Gastrocnemius medialis (tissue), 4 donors: Measurements from ENCODE around the gene CYLD. TPM values are rescaled to one million over a fixed set of nuclear protein-coding genes. Genes with fewer than 3 reads are reported as not detected.
A peak's percentile ranks its signal among the peaks of the same experiment; 100 is the strongest.

Source experiments
- ATAC-seq, 2 donors: fragments of 150-250 bp; one replicate each; pipeline ENCODE4 v1.9.1; 2016
- DNase-seq, 2 donors: peaks; one replicate each; pipeline ENCODE4 v3.0.0-alpha.2; 2019
- H3K27ac ChIP-seq, 4 donors: fragments of 200-600 bp; sonication (generic); 1 replicate in 1 of 4; 2 replicates in 3 of 4; pipeline ENCODE4 v1.5.1; 2016 to 2018; ENCODE audit warnings: mild to moderate bottlenecking in 2 of 4, moderate library complexity in 1 of 4
- H3K27me3 ChIP-seq, 3 donors: fragments of 200-600 bp; sonication (generic) in 2 of 3; 1 replicate in 1 of 3; 2 replicates in 2 of 3; pipeline versions ENCODE4 v1.5.1 to v1.6.0; 2016 to 2019; ENCODE audit warnings: mild to moderate bottlenecking in 1 of 3, moderate library complexity in 1 of 3
- H3K36me3 ChIP-seq, 2 donors: fragments of 200-600 bp; sonication (generic) in 1 of 2; one replicate each; pipeline ENCODE4 v1.5.1; 2017 to 2018
- H3K4me1 ChIP-seq, 2 donors: fragments of 200-600 bp; sonication (generic) in 1 of 2; one replicate each; pipeline ENCODE4 v1.5.1; 2016 to 2017; ENCODE audit warnings: mild to moderate bottlenecking in 2 of 2
- H3K4me3 ChIP-seq, 4 donors: fragments of 200-600 bp; sonication (generic) in 3 of 4; 1 replicate in 1 of 4; 2 replicates in 3 of 4; pipeline ENCODE4 v1.5.1; 2016 to 2019; ENCODE audit warnings: mild to moderate bottlenecking in 2 of 4
- H3K9me3 ChIP-seq, 3 donors: fragments of 200-600 bp; sonication (generic) in 2 of 3; 1 replicate in 1 of 3; 2 replicates in 2 of 3; pipeline ENCODE4 v1.5.1; 2016 to 2019
- POLR2A ChIP-seq, 2 donors: fragments of 450-650 bp; IDR thresholded peaks; one replicate each; pipeline ENCODE4 v1.6.1; 2017; ENCODE audit warnings: antibody characterized with exemption in 2 of 2, mild to moderate bottlenecking in 2 of 2, moderate library complexity in 2 of 2
- in situ Hi-C, 4 donors: fragments of 200-750 bp; cut with MboI; loops; one replicate each; pipeline versions ENCODE4 v1.15.0 to v1.8.0; 2017; ENCODE audit warnings: low sequenced_read_pairs in 4 of 4
- intact Hi-C: fragments of 100-400 bp; cut with DNase I; formaldehyde crosslinking; loops from one replicate; pipeline ENCODE4 v1.15.1; 2023; ENCODE audit warnings: low total_unique reads
- total RNA-seq, 4 donors: library from RNA; depleted of rRNA; stranded (reverse); fragments of >200 nt; gene quantifications; one replicate each; pipeline versions ENCODE4 v1.1.0 to v1.2.3, GENCODE V29; 2016
- TF ChIP-seq, protein P1 (sequence below), 5 experiments: fragments of 450-650 bp in 3 of 5; fragments of 200-600 bp in 2 of 5; sonication (generic) in 2 of 5; IDR thresholded peaks in 4 of 5; conservative IDR thresholded peaks in 1 of 5; 1 replicate in 4 of 5; 2 replicates in 1 of 5; pipeline ENCODE4 v1.5.1; 2016 to 2019; ENCODE audit warnings: antibody characterized with exemption in 5 of 5, mild to moderate bottlenecking in 3 of 5, moderate library complexity in 3 of 5

The CYLD gene
- 100 to 1,000 TPM in 3 of 4 donors, 10 to 100 TPM in 1; 49.2 to 177 (median 135) TPM for total RNA-seq

DNA sequence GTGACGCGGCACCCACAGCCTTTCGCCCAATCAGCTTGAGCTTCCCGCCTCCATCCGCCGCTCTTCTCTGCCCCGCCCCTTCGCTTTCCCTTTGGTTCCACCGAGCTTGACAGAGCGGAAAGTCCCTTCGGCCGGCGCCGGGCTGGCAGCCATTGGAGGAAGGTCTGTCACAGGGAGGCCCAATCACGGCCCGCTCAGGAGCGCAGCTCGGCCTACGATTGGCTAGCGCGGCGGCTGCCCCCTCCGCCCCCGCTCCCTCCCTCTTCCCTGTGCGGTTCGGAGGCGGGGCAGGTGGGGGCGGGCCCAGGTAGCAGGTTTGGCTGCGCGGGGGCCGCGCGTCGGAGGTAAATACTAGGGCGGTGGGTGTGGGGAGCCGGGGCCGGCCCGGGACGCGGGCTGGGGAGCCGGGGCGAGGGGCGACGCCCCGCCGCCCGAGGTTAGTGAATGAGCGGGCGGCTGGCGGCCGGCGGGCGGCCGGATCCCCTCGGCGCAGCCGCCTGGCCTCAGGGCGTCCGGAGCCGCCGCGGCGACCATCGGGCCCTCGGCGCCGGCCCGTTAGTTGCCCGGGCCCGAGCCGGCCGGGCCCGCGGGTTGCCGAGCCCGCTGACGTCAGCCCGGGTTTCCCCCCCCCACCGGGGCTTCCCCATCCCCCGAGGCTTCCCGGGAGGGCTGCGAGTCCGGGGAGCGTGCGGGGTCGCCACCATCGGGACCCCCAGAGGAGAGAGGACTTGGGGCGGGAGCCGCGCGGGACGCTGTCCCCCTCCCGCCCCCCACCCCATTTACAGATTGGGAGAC lies at the start of gene CYLD:
CYLD (plus strand) TSS at position 306 of the 795 bp plus-strand sequence. CDS start 7,613 bp downstream, outside the sequence.
- peak; percentile 89 to 95 for ATAC-seq
- intact Hi-C loops = loop anchor here (2.0 to 10.0 kb wide), 7 partner anchors 43 to 715 kb away; partner anchors contain the start of genes BRD7, CNEP1R1, HEATR3 and NKD1
- H3K4me1 ChIP-seq = peaks cover 29 to 40% of the 10 kb centered on the region in 2 donors

DNA sequence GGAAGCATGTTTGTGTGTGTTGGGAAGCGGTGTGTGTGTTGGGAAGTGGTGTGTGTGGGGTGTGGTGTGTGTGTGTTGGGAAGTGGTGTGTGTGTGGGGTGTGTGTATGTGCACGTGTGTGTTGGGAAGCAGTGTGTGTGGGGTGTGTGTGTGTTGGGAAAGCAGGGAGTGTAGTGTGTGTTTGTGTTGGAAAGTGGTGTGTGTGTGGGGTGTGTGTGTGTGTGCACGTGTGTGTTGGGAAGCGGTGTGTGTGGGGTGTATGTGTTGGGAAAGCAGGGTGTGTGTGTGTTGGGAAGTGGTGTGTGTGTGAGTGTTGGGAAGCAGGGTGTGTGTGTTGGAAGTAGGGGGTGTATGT lies 49.3 kb upstream of the CYLD start:
- no peaks in the 10 kb centered on the region for H3K9me3 ChIP-seq

More for the DNA sequence above, at the start of gene CYLD:
- Histone ChIP-seq H3K27ac (peak within 1 kb of the TSS; percentile 85 to 99 (median 93)), H3K9me3 (no peaks in the 10 kb centered on the region), H3K27me3 (no peaks in the 10 kb centered on the region), H3K36me3 (peaks cover 0 to 6% of the 10 kb centered on the region in 2 donors), H3K4me3 (peak within 1 kb of the TSS; percentile 61 to 98 (median 90))
- peak; percentile 100 for DNase-seq
- TF ChIP-seq, protein P1, sequence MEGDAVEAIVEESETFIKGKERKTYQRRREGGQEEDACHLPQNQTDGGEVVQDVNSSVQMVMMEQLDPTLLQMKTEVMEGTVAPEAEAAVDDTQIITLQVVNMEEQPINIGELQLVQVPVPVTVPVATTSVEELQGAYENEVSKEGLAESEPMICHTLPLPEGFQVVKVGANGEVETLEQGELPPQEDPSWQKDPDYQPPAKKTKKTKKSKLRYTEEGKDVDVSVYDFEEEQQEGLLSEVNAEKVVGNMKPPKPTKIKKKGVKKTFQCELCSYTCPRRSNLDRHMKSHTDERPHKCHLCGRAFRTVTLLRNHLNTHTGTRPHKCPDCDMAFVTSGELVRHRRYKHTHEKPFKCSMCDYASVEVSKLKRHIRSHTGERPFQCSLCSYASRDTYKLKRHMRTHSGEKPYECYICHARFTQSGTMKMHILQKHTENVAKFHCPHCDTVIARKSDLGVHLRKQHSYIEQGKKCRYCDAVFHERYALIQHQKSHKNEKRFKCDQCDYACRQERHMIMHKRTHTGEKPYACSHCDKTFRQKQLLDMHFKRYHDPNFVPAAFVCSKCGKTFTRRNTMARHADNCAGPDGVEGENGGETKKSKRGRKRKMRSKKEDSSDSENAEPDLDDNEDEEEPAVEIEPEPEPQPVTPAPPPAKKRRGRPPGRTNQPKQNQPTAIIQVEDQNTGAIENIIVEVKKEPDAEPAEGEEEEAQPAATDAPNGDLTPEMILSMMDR (IDR thresholded peaks at IDR 0.05 in 4 of 5, conservative IDR thresholded peaks at IDR 0.05 in 1 of 5) = no peak
- peak; percentile 88 to 97 for TF ChIP-seq POLR2A (IDR thresholded peaks at IDR 0.05)
- in situ Hi-C loops = no loop called here

DNA sequence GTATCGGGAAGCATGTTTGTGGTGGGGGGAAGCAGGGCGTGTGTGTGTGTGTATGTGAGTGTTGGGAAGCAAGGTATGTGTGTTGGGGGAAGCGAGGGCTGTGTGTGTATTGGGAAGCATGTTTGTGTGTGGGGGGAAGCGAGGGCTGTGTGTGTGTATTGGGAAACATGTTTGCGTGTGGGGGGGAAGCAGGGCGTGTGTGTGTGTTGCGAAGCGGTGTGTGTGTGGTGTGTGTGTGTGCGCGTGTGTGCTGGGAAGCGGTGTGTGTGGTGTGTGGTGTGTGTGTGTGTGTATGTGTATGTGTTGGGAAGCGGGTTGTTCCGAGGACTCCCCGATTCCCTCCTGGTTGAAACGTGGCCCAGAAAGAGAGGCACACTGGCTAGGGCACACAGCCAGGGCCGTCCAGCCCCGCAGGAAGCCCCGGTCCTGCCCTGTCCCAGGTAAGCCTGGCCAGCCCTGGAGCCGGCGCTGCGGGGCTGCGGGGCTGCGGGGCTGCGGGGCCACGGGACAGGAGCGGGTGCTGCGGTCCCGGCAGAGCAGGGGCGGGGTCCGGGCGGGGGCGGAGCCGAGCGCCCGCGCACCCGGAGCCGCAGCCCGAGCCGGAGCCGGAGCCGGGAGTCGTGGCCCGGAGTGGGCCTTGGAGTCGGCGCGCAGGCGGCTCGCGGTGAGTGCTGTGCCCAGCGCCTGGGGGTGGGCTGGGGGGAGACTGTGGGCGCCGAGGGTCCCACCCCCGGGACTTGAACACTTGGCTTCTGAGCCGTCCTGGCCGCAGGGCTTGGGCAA lies 48.7 kb upstream of the CYLD start, which contains the start of gene NOD2:
NOD2 (plus strand) TSS at position 608 of the 783 bp plus-strand sequence. CDS start 5,890 bp downstream, outside the sequence.
- peaks cover 16 to 22% of the 10 kb centered on the region in 2 donors for H3K4me1 ChIP-seq
- DNase-seq = no peak
- H3K27me3 ChIP-seq = no peaks in the 10 kb centered on the region
- in situ Hi-C loops (no loop called here), intact Hi-C loops (no loop called here)
- peak within 1 kb of the TSS in 2 of 4 donors; percentile 30 to 38 for H3K27ac ChIP-seq
- H3K36me3 ChIP-seq = no peaks in the 10 kb centered on the region
- H3K9me3 ChIP-seq = no peaks in the 10 kb centered on the region
- H3K4me3 ChIP-seq = peak within 1 kb of the TSS; percentile 40 to 61 (median 56)
- no peak for ATAC-seq
- peak in 1 of 2 donors; percentile 28 for TF ChIP-seq POLR2A (IDR thresholded peaks at IDR 0.05)
- TF ChIP-seq, protein P1 (IDR thresholded peaks at IDR 0.05 in 4 of 5, conservative IDR thresholded peaks at IDR 0.05 in 1 of 5) = no peak

More for the DNA sequence above, 49.3 kb upstream of the CYLD start:
- H3K27ac ChIP-seq = no peak overlapping the region
- no peaks in the 10 kb centered on the region for H3K27me3 ChIP-seq
- no peak overlapping the region for H3K4me3 ChIP-seq
- TF ChIP-seq, protein P1 (IDR thresholded peaks at IDR 0.05 in 4 of 5, conservative IDR thresholded peaks at IDR 0.05 in 1 of 5) = no peak
- DNase-seq (no peak), ATAC-seq (no peak)
- in situ Hi-C loops = no loop called here
- intact Hi-C loops = no loop called here
- no peaks in the 10 kb centered on the region for H3K36me3 ChIP-seq
- H3K4me1 ChIP-seq = peaks cover 11 to 17% of the 10 kb centered on the region in 2 donors

DNA sequence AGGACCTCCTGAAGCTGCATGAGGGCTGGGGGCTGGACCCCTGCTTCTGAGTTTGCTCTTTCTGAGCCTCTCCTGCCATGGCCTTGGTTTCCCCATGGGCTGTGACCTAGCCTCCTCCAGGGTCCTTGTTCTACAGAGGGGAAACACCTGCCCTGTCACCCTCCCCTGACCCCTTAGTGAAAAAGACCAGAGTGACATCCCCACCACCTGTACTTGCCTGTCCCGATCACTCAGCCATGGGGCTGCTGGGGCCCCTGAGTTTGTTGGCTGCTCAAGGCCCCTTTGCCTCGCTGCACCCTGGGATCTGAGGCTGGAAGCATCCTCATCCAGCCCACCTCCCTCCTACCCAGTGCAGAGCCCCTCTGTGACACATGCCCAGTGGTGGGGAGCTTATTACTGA lies 47.7 kb upstream of the CYLD start:
- intact Hi-C loops (no loop called here), in situ Hi-C loops (no loop called here)
- Histone ChIP-seq H3K27ac (no peak overlapping the region), H3K27me3 (no peaks in the 10 kb centered on the region), H3K36me3 (no peaks in the 10 kb centered on the region), H3K9me3 (no peaks in the 10 kb centered on the region), H3K4me1 (peaks cover 22 to 32% of the 10 kb centered on the region in 2 donors), H3K4me3 (peak overlapping the region in 1 of 4 donors; percentile 52)
- TF ChIP-seq POLR2A (IDR thresholded peaks at IDR 0.05) = no peak
- TF ChIP-seq, protein P1 (IDR thresholded peaks at IDR 0.05 in 4 of 5, conservative IDR thresholded peaks at IDR 0.05 in 1 of 5) = no peak
- DNase-seq = no peak
- ATAC-seq = no peak
